ENCODE results near the gene ARHGAP42.
"Not testable (repeated sequence)": the region's sequence is repeated elsewhere in the genome, so short reads cannot be mapped to it uniquely, and the experiment has no call there.

ARHGAP42 gene

GRCh38 chr11:100687054-100687629 lies at the start of gene ARHGAP42:
Gene ARHGAP42, plus strand, starts transcription at chr11:100687288. Its CDS starts 391 bp downstream, at chr11:100687679.
- DNase-seq (ENCODE audit: low read depth in 2 of 2, low spot score in 1 of 2), result no peak

- DNase-seq (ENCODE audit: low read depth in 2 of 2, low spot score in 1 of 2), result no peak
Observed at GRCh38 chr11:100637706-100638105, 49.4 kb upstream of the ARHGAP42 start.

GRCh38 chr11:100638648-100639047 lies 48.4 kb upstream of the ARHGAP42 start:
- DNase-seq (ENCODE audit: low read depth in 2 of 2, low spot score in 1 of 2), result no peak

- DNase-seq (ENCODE audit: low read depth in 2 of 2, low spot score in 1 of 2), result no peak
Observed at GRCh38 chr11:100639140-100639539, 47.9 kb upstream of the ARHGAP42 start.

GRCh38 chr11:100640071-100640470 lies 47.0 kb upstream of the ARHGAP42 start:
- DNase-seq (ENCODE audit: low read depth in 2 of 2, low spot score in 1 of 2), result no peak

GRCh38 chr11:100640646-100641045 lies 46.4 kb upstream of the ARHGAP42 start:
- no peak for DNase-seq (ENCODE audit: low read depth in 2 of 2, low spot score in 1 of 2)

- DNase-seq (ENCODE audit: low read depth in 2 of 2, low spot score in 1 of 2), result no peak
Observed at GRCh38 chr11:100641456-100641855, 45.6 kb upstream of the ARHGAP42 start.

- no peak for DNase-seq (ENCODE audit: low read depth in 2 of 2, low spot score in 1 of 2)
Observed at GRCh38 chr11:100646545-100646944, 40.5 kb upstream of the ARHGAP42 start.

- no peak for DNase-seq (ENCODE audit: low read depth in 2 of 2, low spot score in 1 of 2)
Observed at GRCh38 chr11:100647861-100648260, 39.2 kb upstream of the ARHGAP42 start.

- no peak for DNase-seq (ENCODE audit: low read depth in 2 of 2, low spot score in 1 of 2)
Observed at GRCh38 chr11:100663583-100663982, 23.5 kb upstream of the ARHGAP42 start.

- no peak for DNase-seq (ENCODE audit: low read depth in 2 of 2, low spot score in 1 of 2)
Observed at GRCh38 chr11:100663996-100664395, 23.1 kb upstream of the ARHGAP42 start.

GRCh38 chr11:100666816-100667215 lies 20.3 kb upstream of the ARHGAP42 start:
- not testable (repeated sequence) for DNase-seq (ENCODE audit: low read depth in 2 of 2, low spot score in 1 of 2)

GRCh38 chr11:100667449-100667848 lies 19.6 kb upstream of the ARHGAP42 start:
- no peak for DNase-seq (ENCODE audit: low read depth in 2 of 2, low spot score in 1 of 2)

GRCh38 chr11:100670140-100670539 lies 16.9 kb upstream of the ARHGAP42 start:
- no peak for DNase-seq (ENCODE audit: low read depth in 2 of 2, low spot score in 1 of 2)

GRCh38 chr11:100671471-100671870 lies 15.6 kb upstream of the ARHGAP42 start:
- no peak for DNase-seq (ENCODE audit: low read depth in 2 of 2, low spot score in 1 of 2)

- DNase-seq (ENCODE audit: low read depth in 2 of 2, low spot score in 1 of 2), result no peak
Observed at GRCh38 chr11:100672498-100673033, 14.5 kb upstream of the ARHGAP42 start.

- no peak for DNase-seq (ENCODE audit: low read depth in 2 of 2, low spot score in 1 of 2)
Observed at GRCh38 chr11:100673063-100673462, 14.0 kb upstream of the ARHGAP42 start.

- no peak for DNase-seq (ENCODE audit: low read depth in 2 of 2, low spot score in 1 of 2)
Observed at GRCh38 chr11:100674212-100674611, 12.9 kb upstream of the ARHGAP42 start.

GRCh38 chr11:100675115-100675650 lies 11.9 kb upstream of the ARHGAP42 start:
- DNase-seq (ENCODE audit: low read depth in 2 of 2, low spot score in 1 of 2), result no peak

- no peak for DNase-seq (ENCODE audit: low read depth in 2 of 2, low spot score in 1 of 2)
Observed at GRCh38 chr11:100676901-100677300, 10.2 kb upstream of the ARHGAP42 start.

GRCh38 chr11:100677796-100678195 lies 9.3 kb upstream of the ARHGAP42 start:
- DNase-seq (ENCODE audit: low read depth in 2 of 2, low spot score in 1 of 2), result no peak

GRCh38 chr11:100680070-100680469 lies 7.0 kb upstream of the ARHGAP42 start:
- DNase-seq (ENCODE audit: low read depth in 2 of 2, low spot score in 1 of 2), result no peak

GRCh38 chr11:100681064-100681502 lies 6.0 kb upstream of the ARHGAP42 start:
- no peak for DNase-seq (ENCODE audit: low read depth in 2 of 2, low spot score in 1 of 2)

Data from stimulated activated CD8-positive, alpha-beta memory T cell treated with anti-CD3 and anti-CD28 coated beads, Interleukin-4, amount 100 ng/mL, for 1 hour (primary cell).